H1 (cell line): Measurements from ENCODE around the gene UBIAD1. TPM values are rescaled to one million over a fixed set of nuclear protein-coding genes. Genes with fewer than 3 reads are reported as not detected.

Experiments
- CTCF ChIA-PET: fragments of 300-600 bp; sonication (Branson Sonifier 250); formaldehyde crosslinking; loops from one replicate; lab custom pipeline; 2021; ENCODE audit not compliant: partially characterized antibody; lab: Charles Lee
- POLR2A ChIA-PET: fragments of 300-600 bp; sonication (Branson Sonifier 250); formaldehyde crosslinking; loops from one replicate; lab custom pipeline; 2021; ENCODE audit warnings: inconsistent platforms; ENCODE audit not compliant: partially characterized antibody; lab: Charles Lee
- DNase-seq, 2 experiments: peaks; one replicate each; pipeline versions ENCODE4 v3.0.0 to v3.0.0-alpha.2; 2010 to 2022; ENCODE audit warnings: low spot score in 2 of 2, low read depth in 1 of 2, mixed read lengths in 1 of 2
- FAIRE-seq: peaks from 2 replicates; lab custom pipeline; 2011; peaks lifted over from hg19 to GRCh38; lab: Jason Lieb, UNC
- H2AFZ ChIP-seq: 2 replicates; pipeline ENCODE4 v1.8.1; 2012; ENCODE audit warnings: low read length, inconsistent platforms
- H2AK5ac ChIP-seq: 2 replicates; pipeline ENCODE4 v1.6.1; 2013; ENCODE audit warnings: low read depth, low read length
- H2BK120ac ChIP-seq: replicated peaks from 2 replicates; pipeline ENCODE3; 2013; ENCODE audit warnings: low read depth, low read length, inconsistent platforms
- H2BK12ac ChIP-seq: 2 replicates; pipeline ENCODE4 v1.6.1; 2013; ENCODE audit warnings: low read depth, low read length
- H2BK15ac ChIP-seq: 2 replicates; pipeline ENCODE4 v1.6.1; 2013; ENCODE audit warnings: low read length
- H2BK20ac ChIP-seq: 2 replicates; pipeline ENCODE4 v1.6.1; 2013; ENCODE audit warnings: low read length
- H2BK5ac ChIP-seq: 2 replicates; pipeline ENCODE4 v1.6.1; 2013; ENCODE audit warnings: low read depth, low read length
- H3K14ac ChIP-seq: 2 replicates; pipeline ENCODE4 v1.6.1; 2013; ENCODE audit warnings: inconsistent platforms; ENCODE audit not compliant: insufficient read length
- H3K18ac ChIP-seq: 2 replicates; pipeline ENCODE4 v1.6.1; 2013; ENCODE audit warnings: low read length; ENCODE audit errors: extremely low read depth
- H3K23ac ChIP-seq: 2 replicates; pipeline ENCODE4 v1.6.1; 2013; ENCODE audit warnings: inconsistent platforms; ENCODE audit not compliant: insufficient read length
- H3K23me2 ChIP-seq: 2 replicates; pipeline ENCODE4 v1.6.1; 2013; ENCODE audit warnings: low read depth, low read length
- H3K27ac ChIP-seq: 2 replicates; pipeline ENCODE4 v1.6.1; 2011; ENCODE audit warnings: low read depth, low read length, inconsistent platforms
- H3K27me3 ChIP-seq, 4 experiments: replicated peaks in 1 of 4; 1 replicate in 1 of 4; 2 replicates in 3 of 4; pipeline versions ENCODE4 v1.6.1 to v1.8.1; 2011 to 2013; ENCODE audit warnings: low read length in 3 of 4, mild to moderate bottlenecking in 3 of 4, inconsistent platforms in 2 of 4, mixed read lengths in 2 of 4, moderate library complexity in 1 of 4; ENCODE audit not compliant: control insufficient read depth in 3 of 4, insufficient read depth in 3 of 4; ENCODE audit errors: extremely low read depth in 1 of 4
- H3K36me3 ChIP-seq, 4 experiments: 2 replicates each; pipeline versions ENCODE4 v1.6.1 to v1.8.1; 2011 to 2013; ENCODE audit warnings: mild to moderate bottlenecking in 4 of 4, low read length in 3 of 4, moderate library complexity in 2 of 4, control low read depth in 1 of 4, inconsistent platforms in 1 of 4; ENCODE audit not compliant: insufficient read depth in 4 of 4, control insufficient read depth in 2 of 4
- H3K4ac ChIP-seq: replicated peaks from 2 replicates; pipeline ENCODE3; 2013; ENCODE audit warnings: low read length, low read depth, mixed read lengths, inconsistent platforms; ENCODE audit not compliant: insufficient read length
- H3K4me1 ChIP-seq, 4 experiments: replicated peaks in 1 of 4; 1 replicate in 1 of 4; 2 replicates in 3 of 4; pipeline versions ENCODE4 v1.6.1 to v1.8.1; 2011 to 2013; ENCODE audit warnings: low read length in 3 of 4, inconsistent platforms in 2 of 4, mixed read lengths in 1 of 4; ENCODE audit not compliant: insufficient read depth in 4 of 4, control insufficient read depth in 3 of 4
- H3K4me2 ChIP-seq, 2 experiments: 2 replicates each; pipeline versions ENCODE4 v1.6.1 to v1.8.1; 2011 to 2013; ENCODE audit warnings: low read depth in 2 of 2, low read length in 2 of 2, control low read depth in 1 of 2, inconsistent platforms in 1 of 2, mild to moderate bottlenecking in 1 of 2; ENCODE audit not compliant: insufficient read depth in 1 of 2
- H3K4me3 ChIP-seq, 4 experiments: fragments of 200-600, 300-600 bp in 1 of 4; sonication (generic), shearing (Covaris generic), sonication (Bioruptor Twin) in 1 of 4; 2 replicates each; pipeline versions ENCODE4 v1.5.1 to v1.8.1; 2011 to 2016; ENCODE audit warnings: low read length in 4 of 4, low read depth in 3 of 4, control low read depth in 2 of 4, inconsistent platforms in 2 of 4, mild to moderate bottlenecking in 2 of 4, mixed read lengths in 1 of 4, moderate library complexity in 1 of 4; ENCODE audit not compliant: insufficient read depth in 2 of 4; ENCODE audit errors: extremely low read depth in 1 of 4
- H3K56ac ChIP-seq: replicated peaks from 2 replicates; pipeline ENCODE3; 2013; ENCODE audit warnings: low read depth, mild to moderate bottlenecking, mixed read lengths, low read length, inconsistent platforms; ENCODE audit not compliant: insufficient read length
- H3K79me1 ChIP-seq: 2 replicates; pipeline ENCODE4 v1.6.1; 2013; ENCODE audit warnings: low read depth, low read length, control low read depth
- H3K79me2 ChIP-seq, 2 experiments: 2 replicates each; pipeline versions ENCODE4 v1.6.1 to v1.8.1; 2012 to 2013; ENCODE audit warnings: low read length in 2 of 2, mild to moderate bottlenecking in 2 of 2, inconsistent platforms in 1 of 2; ENCODE audit not compliant: insufficient read depth in 2 of 2, control insufficient read depth in 1 of 2
- H3K9ac ChIP-seq, 4 experiments: replicated peaks in 1 of 4; 1 replicate in 1 of 4; 2 replicates in 3 of 4; pipeline versions ENCODE4 v1.6.1 to v1.8.1; 2011 to 2013; ENCODE audit warnings: low read depth in 3 of 4, low read length in 3 of 4, control low read depth in 2 of 4, mild to moderate bottlenecking in 2 of 4, moderate library complexity in 2 of 4, inconsistent platforms in 1 of 4; ENCODE audit errors: extremely low read depth in 1 of 4
- H3K9me3 ChIP-seq, 2 experiments: 2 replicates each; pipeline versions ENCODE4 v1.6.1 to v1.8.1; 2012 to 2013; ENCODE audit warnings: mild to moderate bottlenecking in 2 of 2, moderate library complexity in 2 of 2, control low read depth in 1 of 2, inconsistent platforms in 1 of 2, low read depth in 1 of 2, low read length in 1 of 2, mixed read lengths in 1 of 2; ENCODE audit not compliant: insufficient read depth in 2 of 2
- H4K20me1 ChIP-seq, 2 experiments: replicated peaks in 1 of 2; 2 replicates each; pipeline versions ENCODE3 to v1.8.1; 2011 to 2013; ENCODE audit warnings: inconsistent platforms in 2 of 2, low read length in 2 of 2, mild to moderate bottlenecking in 1 of 2; ENCODE audit not compliant: insufficient read depth in 2 of 2, control insufficient read depth in 1 of 2
- H4K5ac ChIP-seq: 2 replicates; pipeline ENCODE4 v1.6.1; 2013; ENCODE audit warnings: low read length, low read depth, mixed read lengths, inconsistent platforms; ENCODE audit not compliant: insufficient read length
- H4K8ac ChIP-seq: 2 replicates; pipeline ENCODE4 v1.8.0; 2013; ENCODE audit warnings: mild to moderate bottlenecking, moderate library complexity, low read length, inconsistent platforms; ENCODE audit not compliant: insufficient read depth; ENCODE audit errors: extremely low read depth
- H4K91ac ChIP-seq: replicated peaks from 2 replicates; pipeline ENCODE3; 2013; ENCODE audit warnings: low read length, mixed read lengths, inconsistent platforms; ENCODE audit not compliant: insufficient read length
- ASH2L ChIP-seq: fragments of 200-600, 300-600 bp; sonication (generic); IDR thresholded peaks from one replicate; pipeline ENCODE4 v1.7.1; 2017; ENCODE audit warnings: low read length
- RAD21 ChIP-seq, 2 experiments: IDR thresholded peaks in 1 of 2; conservative IDR thresholded peaks in 1 of 2; 2 replicates each; pipeline ENCODE4 v1.6.1; 2011; ENCODE audit warnings: low read depth in 2 of 2, low read length in 2 of 2, improper control_type of control experiment in 1 of 2, inconsistent platforms in 1 of 2, mild to moderate bottlenecking in 1 of 2, moderate library complexity in 1 of 2
- WGBS, 2 experiments: shearing (Covaris generic) in 1 of 2; methylation state at CpG; one replicate each; pipeline versions ENCODE4 v1.1.6 to v1.1.7; 2013 to 2015; ENCODE audit warnings: low lambda C conversion rate in 2 of 2, mixed read lengths in 2 of 2, inconsistent platforms in 1 of 2, low coverage in 1 of 2, missing lambda C conversion rate in 1 of 2; ENCODE audit not compliant: insufficient replicate concordance in 2 of 2, insufficient coverage in 1 of 2, insufficient read length in 1 of 2; ENCODE audit errors: extremely low coverage in 1 of 2, missing lambda C conversion rate in 1 of 2; 5-methylcytosine and 5-hydroxymethylcytosine counted together
- polyA plus RNA-seq, 7 experiments: library from polyadenylated mRNA; depleted of rRNA in 3 of 7; stranded (reverse) in 5 of 7; unstranded in 2 of 7; fragments of >200 nt in 5 of 7; fragments of 200-250 nt in 2 of 7; gene quantifications; 1 replicate in 5 of 7; 2 replicates in 1 of 7; 4 replicates in 1 of 7; pipeline versions ENCODE4 v1.2.1 to v1.2.3, GENCODE V29; 2011 to 2013; ENCODE audit warnings: missing spikeins in 2 of 7, mixed read lengths in 2 of 7
- total RNA-seq: library from RNA; stranded (reverse); fragmentation: NEBNext Ultra II Directional; extraction: Animal tissue kit (Norgen Biotek cat#: 25700); gene quantifications from 2 replicates; pipeline ENCODE4 v1.2.1, GENCODE V29; 2021

Gene UBIAD1
- total and polyA plus RNA-seq, 2 of the 8 experiments (the other 6 are each of a cell fraction or from before 2014, with no cell fraction given) = 23.4 to 26.6 TPM

DNA sequence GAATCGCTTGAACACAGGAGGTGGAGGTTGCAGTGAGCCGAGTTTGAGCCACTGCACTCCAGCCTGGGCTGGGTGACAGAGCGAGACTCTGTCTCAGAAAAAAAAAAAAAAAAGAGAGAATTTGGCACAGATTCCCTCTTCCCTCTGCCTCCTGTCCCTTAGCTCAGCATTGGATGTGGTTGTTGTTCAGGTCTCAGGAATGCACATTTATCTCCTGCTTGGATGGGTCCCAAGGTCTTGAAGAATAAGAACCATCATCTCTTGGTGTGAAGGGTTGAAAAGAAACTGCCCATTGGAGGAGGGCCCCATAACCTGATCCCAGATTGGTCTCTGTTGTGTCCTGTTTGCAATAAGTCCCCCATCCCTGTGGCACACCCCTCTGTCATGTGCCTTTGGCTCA, 34.9 kb downstream of the UBIAD1 start:
- Histone ChIP-seq H3K79me2 (no peaks in the 10 kb centered on the region), H2BK20ac (no peak overlapping the region), H3K79me1 (no peaks in the 10 kb centered on the region), H3K18ac (no peak overlapping the region), H2AFZ (no peak overlapping the region), H3K4me1 (peaks cover 0 to 10% (median 5%) of the 10 kb centered on the region in 4 experiments; a peak in 6 of 7 replicates), H3K9me3 (peaks cover 0 to 5% of the 10 kb centered on the region in 2 experiments; a peak in 1 of 4 replicates), H4K20me1 (no peaks in the 10 kb centered on the region), H4K5ac (no peak overlapping the region), H2BK15ac (no peak overlapping the region), H2AK5ac (no peak overlapping the region), H3K56ac (no peak overlapping the region), H3K9ac (no peak overlapping the region), H3K27me3 (no peaks in the 10 kb centered on the region), H2BK120ac (no peak overlapping the region), H3K4ac (no peak overlapping the region), H3K4me2 (no peak overlapping the region), H3K23me2 (no peaks in the 10 kb centered on the region), H4K91ac (no peak overlapping the region), H3K23ac (no peak overlapping the region), H4K8ac (no peak overlapping the region), H3K36me3 (no peaks in the 10 kb centered on the region), H3K27ac (no peak overlapping the region), H2BK5ac (no peak overlapping the region), H3K4me3 (no peak overlapping the region), H2BK12ac (no peak overlapping the region), H3K14ac (no peak overlapping the region)
- no peak for DNase-seq
- TF ChIP-seq ASH2L (no peak), RAD21 (IDR thresholded peaks at IDR 0.05 in 1 of 2, conservative IDR thresholded peaks at IDR 0.05 in 1 of 2; ENCODE audit: low read depth in 2 of 2, low read length in 2 of 2) (no peak)
- POLR2A ChIA-PET = interaction anchor here (0.6 kb wide), 1 partner anchor 1758 kb away, joined by 3 read pairs; no protein-coding TSS in a partner anchor
- CTCF ChIA-PET = interaction anchor here (0.6 kb wide), 1 partner anchor 138 kb away, joined by 4 read pairs; no protein-coding TSS in a partner anchor
- no peak for FAIRE-seq
- 80% methylated on average over 2 of the region's 3 CpGs; no CpG with 5 or more reads in 1 of the 2 experiments for WGBS, 2 experiments
